GM12878 (cell line): ENCODE measurements around the gene SLC6A16. TPM values are rescaled to one million over a fixed set of nuclear protein-coding genes. Genes with fewer than 3 reads are reported as not detected.

Source experiments
- ATAC-seq: fragments of 200-7000 bp; cut with Tn5 transposase; 3 replicates; pipeline ENCODE4 v1.9.1; 2020; ENCODE audit warnings: mild to moderate bottlenecking, moderate library complexity
- BruUV-seq: library from RNA; stranded (reverse); fragments of 400-500 nt; replicated peaks from 2 replicates; lab custom pipeline; 2021; lab: Mats Ljungman, UMichigan
- CTCF ChIA-PET: fragments of 300-600 bp; sonication (Branson Sonifier 250); formaldehyde crosslinking; extraction: SDS; loops from one replicate; lab custom pipeline; 2021; ENCODE audit warnings: inconsistent platforms; lab: Yijun Ruan, JAX
- POLR2A ChIA-PET: fragments of 350-600 bp; formaldehyde crosslinking; extraction: SDS; loops from one replicate; lab custom pipeline; 2021; ENCODE audit warnings: inconsistent platforms; lab: Charles Lee
- RAD21 ChIA-PET: fragments of 300-600 bp; sonication (Branson Sonifier 250); formaldehyde crosslinking; loops from one replicate; lab custom pipeline; 2023; ENCODE audit warnings: antibody characterized with exemption; ENCODE audit not compliant: unreplicated experiment; lab: Charles Lee
- SMC1A ChIA-PET: fragments of 300-600 bp; sonication (Branson Sonifier 250); formaldehyde crosslinking; loops from one replicate; lab custom pipeline; 2023; ENCODE audit not compliant: unreplicated experiment, uncharacterized antibody; lab: Charles Lee
- DNase-seq: peaks from one replicate; pipeline ENCODE4 v3.0.0-alpha.2; 2011; ENCODE audit warnings: low read depth, low spot score
- FAIRE-seq: peaks from 3 replicates; lab custom pipeline; 2011; peaks lifted over from hg19 to GRCh38; lab: Jason Lieb, UNC
- H2AFZ ChIP-seq: 2 replicates; pipeline ENCODE4 v1.6.0; 2011; ENCODE audit warnings: low read depth, low read length, control low read depth; ENCODE audit not compliant: control insufficient read depth
- H3K27ac ChIP-seq: 2 replicates; pipeline ENCODE4 v1.5.1; 2011; ENCODE audit warnings: control low read depth; ENCODE audit not compliant: control insufficient read depth, insufficient read depth
- H3K27me3 ChIP-seq, 2 experiments: replicated peaks in 1 of 2; 2 replicates each; pipeline versions ENCODE4 v1.6.0 to v1.6.1; 2011; ENCODE audit warnings: low read length in 1 of 2; ENCODE audit not compliant: control insufficient read depth in 2 of 2, insufficient read depth in 2 of 2
- H3K36me3 ChIP-seq, 2 experiments: 2 replicates each; pipeline ENCODE4 v1.5.1; 2011; ENCODE audit warnings: low read length in 1 of 2; ENCODE audit not compliant: control insufficient read depth in 2 of 2, insufficient read depth in 2 of 2
- H3K4me1 ChIP-seq: 2 replicates; pipeline ENCODE4 v1.6.1; 2011; ENCODE audit warnings: mild to moderate bottlenecking, low read length, moderate library complexity, mixed read lengths; ENCODE audit not compliant: control insufficient read depth, insufficient read depth
- H3K4me2 ChIP-seq: 2 replicates; pipeline ENCODE4 v1.6.0; 2011; ENCODE audit warnings: control low read depth; ENCODE audit not compliant: control insufficient read depth, insufficient read depth
- H3K4me3 ChIP-seq: fragments of 200-600 bp; sonication (generic); 2 replicates; pipeline ENCODE4 v1.5.1; 2016
- H3K79me2 ChIP-seq: 2 replicates; pipeline ENCODE4 v1.6.0; 2011; ENCODE audit warnings: low read length; ENCODE audit not compliant: control insufficient read depth, insufficient read depth
- H3K9ac ChIP-seq: 2 replicates; pipeline ENCODE4 v1.8.0; 2011; ENCODE audit warnings: low read length, control low read depth, mixed read lengths; ENCODE audit not compliant: control insufficient read depth, insufficient read depth
- H3K9me3 ChIP-seq: replicated peaks from 3 replicates; pipeline ENCODE4 v1.5.1; 2011; ENCODE audit warnings: mild to moderate bottlenecking, low read length; ENCODE audit not compliant: control insufficient read depth, insufficient read depth
- H4K20me1 ChIP-seq: 2 replicates; pipeline ENCODE4 v1.6.0; 2011; ENCODE audit not compliant: control insufficient read depth, insufficient read depth
- IRF5 ChIP-seq: fragments of 450-650 bp; IDR thresholded peaks from 2 replicates; pipeline ENCODE4 v1.6.1; 2017; ENCODE audit warnings: borderline replicate concordance
- MEF2A ChIP-seq: IDR thresholded peaks from 2 replicates; pipeline ENCODE4 v1.6.1; 2011; ENCODE audit warnings: low read depth, mild to moderate bottlenecking, low read length, moderate library complexity; ENCODE audit not compliant: insufficient read depth
- NFYB ChIP-seq: IDR thresholded peaks from 2 replicates; pipeline ENCODE4 v1.6.1; 2011; ENCODE audit warnings: low read depth, mild to moderate bottlenecking, low read length, improper control_type of control experiment, moderate library complexity; ENCODE audit not compliant: insufficient read depth
- NR2F1 ChIP-seq: fragments of 450-650 bp; conservative IDR thresholded peaks from 2 replicates; pipeline ENCODE4 v1.6.1; 2017; ENCODE audit warnings: mild to moderate bottlenecking
- SIX5 ChIP-seq: IDR thresholded peaks from 2 replicates; pipeline ENCODE4 v1.6.1; 2011; ENCODE audit warnings: mild to moderate bottlenecking, low read depth, low read length, moderate library complexity; ENCODE audit not compliant: severe bottlenecking
- WGBS: methylation state at CpG from one replicate; pipeline ENCODE4 v1.1.6; 2016; ENCODE audit warnings: low lambda C conversion rate; ENCODE audit not compliant: insufficient replicate concordance, insufficient coverage; ENCODE audit errors: missing lambda C conversion rate; 5-methylcytosine and 5-hydroxymethylcytosine counted together
- in situ Hi-C: fragments of 300-500 bp; cut with MboI; formaldehyde crosslinking; loops from 9 replicates; pipeline ENCODE4 v1.14.3; 2018; ENCODE audit warnings: mixed read lengths
- intact Hi-C: fragments of 100-400 bp; cut with micrococcal nuclease; formaldehyde crosslinking; loops from one replicate; pipeline ENCODE4 v1.14.2; 2022; ENCODE audit not compliant: unreplicated experiment
- polyA plus RNA-seq, 11 experiments: library from polyadenylated mRNA; depleted of rRNA in 4 of 11; unstranded in 6 of 11; stranded (reverse) in 5 of 11; fragments of >200 nt; fragmentation: Nextera tagmentation in 4 of 11; fragmentation: Illumina TruSeq in 1 of 11; extraction: Ambion mirVana in 4 of 11; extraction: Trizol in 1 of 11; gene quantifications; 1 replicate in 1 of 11; 2 replicates in 10 of 11; pipeline versions ENCODE4 v1.2.1 to v1.2.3, GENCODE V29; 2011 to 2016; ENCODE audit warnings: inconsistent platforms in 2 of 11, missing spikeins in 2 of 11, low read depth in 1 of 11
- total RNA-seq, 4 experiments: library from RNA; depleted of rRNA in 3 of 4; stranded (reverse); fragments of >200 nt in 3 of 4; fragmentation: Illumina TruSeq in 1 of 4; extraction: Trizol in 1 of 4; gene quantifications; 2 replicates each; pipeline versions ENCODE4 v1.2.1 to v1.2.3, GENCODE V29; 2013 to 2021
- TF ChIP-seq, protein P1 (sequence below): IDR thresholded peaks from 2 replicates; pipeline ENCODE4 v1.6.1; 2011; ENCODE audit warnings: borderline replicate concordance, low read depth, mild to moderate bottlenecking, moderate library complexity, mixed read lengths, low read length; ENCODE audit not compliant: insufficient read depth; ENCODE audit errors: extremely low read length
- TF ChIP-seq, protein P2 (sequence below): IDR thresholded peaks from 2 replicates; pipeline ENCODE4 v1.6.1; 2011; ENCODE audit warnings: borderline replicate concordance, low read depth, mild to moderate bottlenecking, moderate library complexity, low read length; ENCODE audit not compliant: insufficient read depth, poor library complexity, severe bottlenecking

Gene SLC6A16
- total and polyA plus RNA-seq, 10 of the 15 experiments (the other 5 are each of a cell fraction or from before 2014, with no cell fraction given), result 0.23 to 3.2 (median 0.54) TPM

DNA sequence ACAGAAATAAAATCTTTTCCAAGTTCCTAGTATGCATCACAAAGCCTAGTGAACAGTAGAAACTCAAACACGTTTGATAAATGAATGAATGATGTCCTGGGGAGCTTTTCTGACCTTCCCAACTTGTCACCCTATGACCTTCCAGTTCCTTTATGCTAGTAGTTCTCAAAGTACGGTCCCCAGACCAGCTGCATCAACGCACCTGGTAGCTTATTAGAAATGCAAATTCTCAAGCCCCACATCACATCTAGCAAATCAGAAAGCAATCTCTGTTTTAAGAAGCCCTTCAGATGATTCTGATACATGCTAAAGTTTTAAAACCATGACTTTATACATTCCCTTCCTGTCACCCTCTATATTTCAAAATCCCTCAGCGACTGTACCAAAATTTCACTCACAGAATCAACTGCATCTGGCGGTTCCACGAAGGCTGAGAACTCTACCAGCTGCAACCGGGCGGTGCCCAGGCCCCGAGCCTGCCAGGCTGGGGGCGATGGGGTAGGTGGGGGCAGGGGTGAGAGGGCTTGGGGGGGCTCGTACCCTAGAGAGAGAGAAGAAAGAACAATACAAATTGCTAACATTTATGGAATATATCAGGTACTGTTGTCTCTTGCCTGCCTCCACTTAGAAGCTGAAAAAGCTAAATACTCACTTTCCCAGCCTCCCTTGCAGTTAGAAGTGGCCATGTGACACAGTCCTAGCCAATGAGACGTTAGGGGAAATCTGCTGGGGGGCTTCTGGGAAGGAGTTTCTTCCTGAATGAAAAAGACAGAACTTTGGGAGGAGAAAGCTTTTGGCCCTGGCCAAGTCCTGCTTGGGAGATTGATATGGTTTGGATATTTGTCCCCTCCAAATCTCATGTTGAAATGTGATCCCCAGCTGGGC lies 23.6 kb upstream of the SLC6A16 start:
- no peak for FAIRE-seq
- Histone ChIP-seq H3K4me3 (no peak overlapping the region), H4K20me1 (no peaks in the 10 kb centered on the region)
- no peak for ATAC-seq
- peak; percentile 39 for TF ChIP-seq SIX5
- TF ChIP-seq, protein P1, sequence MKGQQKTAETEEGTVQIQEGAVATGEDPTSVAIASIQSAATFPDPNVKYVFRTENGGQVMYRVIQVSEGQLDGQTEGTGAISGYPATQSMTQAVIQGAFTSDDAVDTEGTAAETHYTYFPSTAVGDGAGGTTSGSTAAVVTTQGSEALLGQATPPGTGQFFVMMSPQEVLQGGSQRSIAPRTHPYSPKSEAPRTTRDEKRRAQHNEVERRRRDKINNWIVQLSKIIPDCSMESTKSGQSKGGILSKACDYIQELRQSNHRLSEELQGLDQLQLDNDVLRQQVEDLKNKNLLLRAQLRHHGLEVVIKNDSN, result peak; percentile 10
- TF ChIP-seq, protein P2, sequence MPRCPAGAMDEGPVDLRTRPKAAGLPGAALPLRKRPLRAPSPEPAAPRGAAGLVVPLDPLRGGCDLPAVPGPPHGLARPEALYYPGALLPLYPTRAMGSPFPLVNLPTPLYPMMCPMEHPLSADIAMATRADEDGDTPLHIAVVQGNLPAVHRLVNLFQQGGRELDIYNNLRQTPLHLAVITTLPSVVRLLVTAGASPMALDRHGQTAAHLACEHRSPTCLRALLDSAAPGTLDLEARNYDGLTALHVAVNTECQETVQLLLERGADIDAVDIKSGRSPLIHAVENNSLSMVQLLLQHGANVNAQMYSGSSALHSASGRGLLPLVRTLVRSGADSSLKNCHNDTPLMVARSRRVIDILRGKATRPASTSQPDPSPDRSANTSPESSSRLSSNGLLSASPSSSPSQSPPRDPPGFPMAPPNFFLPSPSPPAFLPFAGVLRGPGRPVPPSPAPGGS, result no peak
- no peak for TF ChIP-seq MEF2A
- TF ChIP-seq NR2F1, result no peak
- peak; percentile 48; the same call in 1 of the 2 replicates for TF ChIP-seq NFYB
- TF ChIP-seq IRF5, result no peak
- TF ChIP-seq, all 136 proteins: peak for 3
- Histone ChIP-seq H3K4me1 (no peaks in the 10 kb centered on the region), H3K27ac (no peak overlapping the region), H3K9ac (no peak overlapping the region), H3K79me2 (no peaks in the 10 kb centered on the region), H3K27me3 (no peaks in the 10 kb centered on the region), H2AFZ (no peak overlapping the region), H3K36me3 (no peaks in the 10 kb centered on the region), H3K4me2 (no peak overlapping the region), H3K9me3 (no peaks in the 10 kb centered on the region; the same call in 2 of the 3 replicates)
- ChIA-PET CTCF (interaction anchor here (0.8 to 1.4 kb wide), 4 partner anchors 12 to 94 kb away, joined by 3 to 5 read pairs (median 4); no protein-coding TSS in a partner anchor), RAD21 (interaction anchor here (1.3 kb wide), 1 partner anchor 23 kb away, joined by 3 read pairs; no protein-coding TSS in a partner anchor), SMC1A (interaction anchor here (0.6 to 1.0 kb wide), 4 partner anchors 10 to 34 kb away, joined by 3 to 4 read pairs (median 3); no protein-coding TSS in a partner anchor), POLR2A (interaction anchor here (0.7 to 1.0 kb wide), 3 partner anchors 8 to 146 kb away, joined by 3 to 5 read pairs (median 4); no protein-coding TSS in a partner anchor)
- BruUV-seq, result no TSS peak
- no peak for DNase-seq
- intact Hi-C loops (no loop called here), in situ Hi-C loops (no loop called here)
- WGBS, result 62% methylated on average over 10 of the region's 12 CpGs
